CD4-positive, CD25-positive, alpha-beta regulatory T cell (primary cell): Measurements from ENCODE around the gene KCNQ1. TPM values are rescaled to one million over a fixed set of nuclear protein-coding genes. Genes with fewer than 3 reads are reported as not detected.

ENCODE experiments used
- ATAC-seq, 2 donors: fragments of 150-1000 bp; cut with Tn5 transposase; one replicate each; pipeline ENCODE4 v1.10.0; 2021; ENCODE audit warnings: low read depth in 2 of 2, moderate number of reproducible peaks in 2 of 2, moderate library complexity in 1 of 2
- DNase-seq, 3 donors: peaks; one replicate each; pipeline versions ENCODE4 v3.0.0 to v3.0.0-alpha.2; 2012 to 2022; ENCODE audit warnings: mixed read lengths in 1 of 3
- H3K27ac ChIP-seq: one replicate; pipeline ENCODE4 v1.7.0; 2013; ENCODE audit warnings: mild to moderate bottlenecking, low read length; ENCODE audit not compliant: insufficient read depth, poor library complexity, severe bottlenecking
- H3K27me3 ChIP-seq: one replicate; pipeline ENCODE4 v1.7.0; 2013; ENCODE audit warnings: low read length; ENCODE audit not compliant: control insufficient read depth, insufficient read depth
- H3K36me3 ChIP-seq: one replicate; pipeline ENCODE4 v1.7.0; 2013; ENCODE audit warnings: mild to moderate bottlenecking, low read length, moderate library complexity; ENCODE audit not compliant: control insufficient read depth, insufficient read depth
- H3K4me1 ChIP-seq: 2 replicates; pipeline ENCODE4 v1.7.0; 2013; ENCODE audit warnings: mild to moderate bottlenecking, low read length; ENCODE audit not compliant: insufficient read depth, control insufficient read depth, poor library complexity, severe bottlenecking
- H3K4me3 ChIP-seq: one replicate; pipeline ENCODE4 v1.7.0; 2013; ENCODE audit warnings: low read depth, mild to moderate bottlenecking, low read length, moderate library complexity
- H3K9me3 ChIP-seq, 2 experiments: 1 replicate in 1 of 2; 2 replicates in 1 of 2; pipeline ENCODE4 v1.7.0; 2013; ENCODE audit warnings: low read length in 2 of 2, mild to moderate bottlenecking in 1 of 2, moderate library complexity in 1 of 2; ENCODE audit not compliant: control insufficient read depth in 2 of 2
- H3K27ac Mint-ChIP-seq, 3 donors: one replicate each; pipeline ENCODE4 v1.8.0; 2020 to 2022; ENCODE audit warnings: mild to moderate bottlenecking in 3 of 3, mixed read lengths in 3 of 3, moderate library complexity in 2 of 3
- H3K27me3 Mint-ChIP-seq: one replicate; pipeline ENCODE4 v1.8.0; 2022; ENCODE audit warnings: mild to moderate bottlenecking, mixed read lengths
- H3K36me3 Mint-ChIP-seq: one replicate; pipeline ENCODE4 v1.8.0; 2020; ENCODE audit warnings: mixed read lengths
- H3K4me1 Mint-ChIP-seq, 4 donors: one replicate each; pipeline ENCODE4 v1.8.0; 2020 to 2022; ENCODE audit warnings: mixed read lengths in 4 of 4, mild to moderate bottlenecking in 1 of 4
- H3K4me3 Mint-ChIP-seq, 4 donors: one replicate each; pipeline ENCODE4 v1.8.0; 2020 to 2022; ENCODE audit warnings: mild to moderate bottlenecking in 4 of 4, mixed read lengths in 4 of 4, moderate library complexity in 3 of 4
- H3K9me3 Mint-ChIP-seq, 7 donors: one replicate each; pipeline ENCODE4 v1.8.0; 2020 to 2022; ENCODE audit warnings: mixed read lengths in 7 of 7, mild to moderate bottlenecking in 3 of 7, moderate library complexity in 2 of 7
- polyA plus RNA-seq, 4 donors: library from polyadenylated mRNA; unstranded; fragments of 300-500 nt; fragmentation: Illumina TruSeq; gene quantifications; one replicate each; pipeline ENCODE4 v1.2.3, GENCODE V29; 2021
- total RNA-seq: library from RNA; stranded (reverse); gene quantifications from one replicate; pipeline ENCODE4 v1.2.3, GENCODE V29; 2022

KCNQ1 gene
- total and polyA plus RNA-seq, 5 donors from 2014 or later: 5.5 to 13.4 (median 6.8) TPM

GRCh38 chr11:2801711-2802388, 357.0 kb downstream of the KCNQ1 start:
- H3K4me3 ChIP-seq: no peak overlapping the region
- H3K9me3 ChIP-seq: no peaks in the 10 kb centered on the region
- Mint-ChIP-seq H3K4me3 (no peak overlapping the region), H3K27me3 (no peaks in the 10 kb centered on the region), H3K9me3 (no peaks in the 10 kb centered on the region), H3K4me1 (no peaks in the 10 kb centered on the region), H3K27ac (no peak overlapping the region), H3K36me3 (peaks cover 4% of the 10 kb centered on the region)
- ATAC-seq: no peak
- no peak overlapping the region for H3K27ac ChIP-seq
- no peak for DNase-seq
- H3K36me3 ChIP-seq: no peaks in the 10 kb centered on the region
- H3K4me1 ChIP-seq: no peaks in the 10 kb centered on the region
- H3K27me3 ChIP-seq: no peaks in the 10 kb centered on the region

DNA sequence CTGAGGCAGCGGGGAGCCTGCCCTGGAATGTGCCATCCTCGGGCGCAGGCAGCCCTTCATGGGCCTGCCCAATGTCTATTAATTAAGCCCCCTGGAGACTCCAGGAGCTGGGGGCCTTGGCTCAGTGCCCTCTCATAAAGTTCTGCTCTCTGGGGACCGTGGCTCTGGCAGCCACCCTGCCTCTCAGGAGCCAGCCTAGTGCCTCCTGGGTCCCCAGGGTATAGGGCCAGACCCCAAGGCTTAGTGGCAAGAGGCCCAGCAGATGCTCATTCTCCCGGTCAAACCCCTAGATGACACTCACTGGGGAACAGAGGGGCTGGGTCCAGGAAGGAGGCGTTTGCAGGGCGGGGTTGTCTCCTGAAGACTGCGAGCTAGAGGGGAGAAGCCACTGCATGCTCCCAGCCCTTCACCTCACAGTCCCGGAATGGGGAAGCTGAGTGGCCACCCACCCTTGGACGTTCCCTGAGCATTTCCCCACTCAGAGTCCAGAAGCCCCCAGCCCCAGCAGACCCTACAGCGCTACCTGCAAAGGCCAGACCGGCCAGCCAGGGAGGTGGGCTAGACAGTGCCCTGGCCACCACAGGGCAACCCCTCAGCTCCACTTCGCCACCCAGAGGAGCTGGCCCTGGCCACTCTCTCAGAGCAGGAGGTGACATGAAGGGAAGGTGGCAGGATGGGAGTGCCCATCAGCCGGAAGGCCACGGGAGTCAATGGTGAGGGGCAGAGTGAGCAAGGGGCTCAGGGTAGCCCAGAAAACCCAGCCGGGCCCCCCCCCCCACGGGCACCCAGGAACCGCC, 357.8 kb downstream of the KCNQ1 start:
- Mint-ChIP-seq H3K9me3 (no peaks in the 10 kb centered on the region), H3K4me1 (no peaks in the 10 kb centered on the region), H3K4me3 (no peak overlapping the region), H3K27me3 (no peaks in the 10 kb centered on the region), H3K27ac (no peak overlapping the region), H3K36me3 (peaks cover 4% of the 10 kb centered on the region)
- Histone ChIP-seq H3K4me1 (no peaks in the 10 kb centered on the region), H3K9me3 (no peaks in the 10 kb centered on the region), H3K4me3 (no peak overlapping the region), H3K36me3 (no peaks in the 10 kb centered on the region), H3K27ac (no peak overlapping the region), H3K27me3 (no peaks in the 10 kb centered on the region)
- DNase-seq (no peak), ATAC-seq (no peak)

GRCh38 chr11:2803186-2804091, 358.6 kb downstream of the KCNQ1 start:
- no peaks in the 10 kb centered on the region for H3K27me3 ChIP-seq
- H3K36me3 Mint-ChIP-seq: peaks cover 7% of the 10 kb centered on the region
- no peaks in the 10 kb centered on the region for H3K36me3 ChIP-seq
- no peaks in the 10 kb centered on the region for H3K9me3 Mint-ChIP-seq
- H3K27ac Mint-ChIP-seq: peak overlapping the region in 1 of 3 donors; percentile 48
- DNase-seq: no peak
- peaks cover 2% of the 10 kb centered on the region for H3K27me3 Mint-ChIP-seq
- no peak for ATAC-seq
- no peaks in the 10 kb centered on the region for H3K9me3 ChIP-seq
- H3K27ac ChIP-seq: no peak overlapping the region
- H3K4me3 Mint-ChIP-seq: no peak overlapping the region
- no peak overlapping the region for H3K4me3 ChIP-seq
- H3K4me1 Mint-ChIP-seq: peaks cover 0 to 4% (median 0%) of the 10 kb centered on the region in 4 donors
- H3K4me1 ChIP-seq: no peaks in the 10 kb centered on the region

GRCh38 chr11:2804189-2804588, 359.4 kb downstream of the KCNQ1 start:
- ATAC-seq (no peak), DNase-seq (peak in 1 of 3 donors; percentile 0)
- Mint-ChIP-seq H3K27me3 (peaks cover 4% of the 10 kb centered on the region), H3K27ac (no peak overlapping the region), H3K9me3 (no peaks in the 10 kb centered on the region), H3K36me3 (peaks cover 7% of the 10 kb centered on the region), H3K4me1 (peaks cover 0 to 8% (median 1%) of the 10 kb centered on the region in 4 donors), H3K4me3 (no peak overlapping the region)
- H3K9me3 ChIP-seq: no peaks in the 10 kb centered on the region
- no peaks in the 10 kb centered on the region for H3K36me3 ChIP-seq
- H3K27ac ChIP-seq: no peak overlapping the region
- no peaks in the 10 kb centered on the region for H3K27me3 ChIP-seq
- no peaks in the 10 kb centered on the region for H3K4me1 ChIP-seq
- H3K4me3 ChIP-seq: no peak overlapping the region

DNA sequence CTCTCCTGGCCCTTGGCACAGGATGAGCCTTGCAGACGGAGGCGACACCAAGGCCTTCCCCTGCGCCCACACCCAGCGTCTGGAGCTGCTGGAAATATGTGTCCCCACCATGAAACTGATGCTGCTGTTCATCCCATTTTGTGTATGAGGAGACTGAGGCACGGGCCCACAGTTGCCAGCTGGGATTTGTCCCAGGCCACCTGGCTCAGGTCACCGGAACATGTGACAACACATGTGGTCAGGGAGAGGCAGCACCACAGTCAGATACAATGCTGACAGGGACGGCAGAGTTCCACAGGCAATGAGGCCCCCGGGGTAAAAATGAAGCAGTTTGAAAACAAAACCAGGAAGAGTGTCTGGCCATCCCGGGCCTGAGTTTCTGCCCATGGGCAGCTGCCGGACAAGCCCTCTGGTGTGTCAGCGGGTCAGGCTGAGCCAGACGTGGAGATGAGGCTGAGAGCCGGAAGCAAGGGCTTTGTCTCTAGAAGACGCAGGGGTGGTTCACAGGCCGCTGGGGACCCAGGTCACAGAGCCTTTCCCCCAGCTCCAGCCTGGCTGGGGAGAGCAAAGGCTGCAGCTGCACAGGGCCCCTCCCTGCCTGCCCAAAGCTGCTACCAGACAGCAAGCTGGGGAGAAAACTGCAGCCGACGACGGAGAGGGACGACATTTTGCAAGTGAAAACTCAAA, 360.0 kb downstream of the KCNQ1 start:
- Mint-ChIP-seq H3K4me3 (peak overlapping the region in 1 of 4 donors; percentile 61), H3K4me1 (peaks cover 0 to 12% (median 1%) of the 10 kb centered on the region in 4 donors), H3K27ac (no peak overlapping the region), H3K9me3 (peaks cover 0 to 3% (median 0%) of the 10 kb centered on the region in 7 donors), H3K27me3 (peaks cover 4% of the 10 kb centered on the region), H3K36me3 (peaks cover 12% of the 10 kb centered on the region)
- no peaks in the 10 kb centered on the region for H3K27me3 ChIP-seq
- H3K9me3 ChIP-seq: no peaks in the 10 kb centered on the region
- ATAC-seq: no peak
- H3K4me3 ChIP-seq: no peak overlapping the region
- no peaks in the 10 kb centered on the region for H3K36me3 ChIP-seq
- peak in 1 of 3 donors; percentile 0 for DNase-seq
- no peaks in the 10 kb centered on the region for H3K4me1 ChIP-seq
- no peak overlapping the region for H3K27ac ChIP-seq

- Histone ChIP-seq H3K36me3 (no peaks in the 10 kb centered on the region), H3K27me3 (no peaks in the 10 kb centered on the region), H3K9me3 (no peaks in the 10 kb centered on the region), H3K4me1 (no peaks in the 10 kb centered on the region), H3K27ac (no peak overlapping the region), H3K4me3 (no peak overlapping the region)
- no peak for ATAC-seq
- Mint-ChIP-seq H3K27me3 (peaks cover 4% of the 10 kb centered on the region), H3K27ac (no peak overlapping the region), H3K4me3 (peak overlapping the region in 1 of 4 donors; percentile 61), H3K4me1 (peaks cover 0 to 12% (median 3%) of the 10 kb centered on the region in 4 donors), H3K9me3 (peaks cover 0 to 3% (median 0%) of the 10 kb centered on the region in 7 donors), H3K36me3 (peaks cover 12% of the 10 kb centered on the region)
- peak in 1 of 3 donors; percentile 0 for DNase-seq
These were observed 360.7 kb downstream of the KCNQ1 start for GRCh38 chr11:2805388-2806056.
